Endodermal cell (in vitro differentiated cells): ENCODE results near the gene MYO16. TPM values are rescaled to one million over a fixed set of nuclear protein-coding genes. Genes with fewer than 3 reads are reported as not detected.
A peak's percentile ranks its signal among the peaks of the same experiment; 100 is the strongest.

Experiments
- DNase-seq: peaks from one replicate; pipeline ENCODE4 v3.0.0-alpha.2; 2017
- H3K27ac ChIP-seq: 2 replicates; pipeline ENCODE4 v1.5.1; 2013; ENCODE audit warnings: mild to moderate bottlenecking, low read depth, low read length, moderate library complexity
- H3K27me3 ChIP-seq: 2 replicates; pipeline ENCODE4 v1.6.1; 2013; ENCODE audit warnings: mild to moderate bottlenecking, low read length, moderate library complexity; ENCODE audit not compliant: insufficient read depth, control insufficient read depth, poor library complexity, severe bottlenecking
- H3K36me3 ChIP-seq: 2 replicates; pipeline ENCODE4 v1.7.0; 2013; ENCODE audit warnings: mild to moderate bottlenecking, low read length, moderate library complexity; ENCODE audit not compliant: control insufficient read depth, insufficient read depth
- H3K4me1 ChIP-seq: one replicate; pipeline ENCODE4 v1.7.0; 2013; ENCODE audit warnings: low read length; ENCODE audit not compliant: control insufficient read depth, insufficient read depth
- H3K4me3 ChIP-seq: 2 replicates; pipeline ENCODE4 v1.5.1; 2013; ENCODE audit warnings: mild to moderate bottlenecking, low read length, moderate library complexity
- H3K9ac ChIP-seq: 2 replicates; pipeline ENCODE4 v1.6.1; 2013; ENCODE audit warnings: mild to moderate bottlenecking, low read length, moderate library complexity; ENCODE audit not compliant: poor library complexity, severe bottlenecking; ENCODE audit errors: extremely low read depth
- H3K9me3 ChIP-seq: 2 replicates; pipeline ENCODE4 v1.6.1; 2013; ENCODE audit warnings: mild to moderate bottlenecking, low read length, moderate library complexity; ENCODE audit not compliant: control insufficient read depth
- H3K27ac Mint-ChIP-seq: 2 replicates; pipeline ENCODE4 v1.8.0; 2020; ENCODE audit warnings: mixed read lengths
- H3K27me3 Mint-ChIP-seq: 2 replicates; pipeline ENCODE4 v1.8.0; 2021; ENCODE audit warnings: mild to moderate bottlenecking, mixed read lengths; ENCODE audit not compliant: insufficient read depth
- H3K36me3 Mint-ChIP-seq: 2 replicates; pipeline ENCODE4 v1.8.0; 2020; ENCODE audit warnings: low read depth, mixed read lengths
- H3K4me1 Mint-ChIP-seq: 2 replicates; pipeline ENCODE4 v1.8.0; 2020; ENCODE audit warnings: mixed read lengths
- H3K4me3 Mint-ChIP-seq: 2 replicates; pipeline ENCODE4 v1.8.0; 2020; ENCODE audit warnings: mild to moderate bottlenecking, moderate library complexity, mixed read lengths
- H3K9me3 Mint-ChIP-seq: 2 replicates; pipeline ENCODE4 v1.8.0; 2020; ENCODE audit warnings: mild to moderate bottlenecking, mixed read lengths
- CTCF ChIP-seq: fragments of 200-600 bp; sonication (generic); conservative IDR thresholded peaks from 2 replicates; pipeline ENCODE4 v1.5.0; 2021; ENCODE audit warnings: antibody characterized with exemption, mild to moderate bottlenecking
- WGBS, 2 experiments: methylation state at CpG; one replicate each; pipeline versions ENCODE4 v1.1.5 to v1.1.7; 2013; ENCODE audit warnings: missing lambda C conversion rate in 2 of 2, mixed read lengths in 1 of 2; ENCODE audit not compliant: insufficient coverage in 1 of 2, insufficient read length in 1 of 2; 5-methylcytosine and 5-hydroxymethylcytosine counted together
- total RNA-seq, 2 donors: library from RNA; stranded (reverse); fragmentation: NEBNext Ultra II Directional in 1 of 2; extraction: Animal tissue kit (Norgen Biotek cat#: 25700) in 1 of 2; gene quantifications; 2 replicates in 1 of 2; 3 replicates in 1 of 2; pipeline ENCODE4 v1.2.1, GENCODE V29; 2021

Gene MYO16
- total RNA-seq, 2 donors from 2014 or later = 0.70 to 1.2 TPM

- Mint-ChIP-seq H3K36me3 (no peaks in the 10 kb centered on the region), H3K9me3 (no peaks in the 10 kb centered on the region), H3K4me1 (peaks cover 13% of the 10 kb centered on the region), H3K4me3 (no peak overlapping the region), H3K27me3 (no peaks in the 10 kb centered on the region), H3K27ac (no peak overlapping the region)
- H3K4me1 ChIP-seq = no peaks in the 10 kb centered on the region
- H3K27me3 ChIP-seq = no peaks in the 10 kb centered on the region
- no peaks in the 10 kb centered on the region for H3K36me3 ChIP-seq
- no peak for TF ChIP-seq CTCF
- no peak for DNase-seq
- H3K27ac ChIP-seq = no peak overlapping the region
- H3K9me3 ChIP-seq = no peaks in the 10 kb centered on the region
- H3K4me3 ChIP-seq = no peak overlapping the region
- no peak overlapping the region for H3K9ac ChIP-seq
- 89 to 93% methylated on average over 3 to 10 of the region's 10 CpGs for WGBS, 2 experiments
These were observed 140.0 kb downstream of the MYO16 start for GRCh38 chr13:108769213-108770070.

GRCh38 chr13:108775597-108775996 lies 146.2 kb downstream of the MYO16 start:
- no peaks in the 10 kb centered on the region for H3K36me3 Mint-ChIP-seq
- H3K27ac Mint-ChIP-seq = no peak overlapping the region
- DNase-seq = no peak
- peaks cover 6% of the 10 kb centered on the region for H3K9me3 Mint-ChIP-seq
- no peak for TF ChIP-seq CTCF
- peaks cover 12% of the 10 kb centered on the region for H3K4me1 ChIP-seq
- no peaks in the 10 kb centered on the region for H3K27me3 ChIP-seq
- peaks cover 24% of the 10 kb centered on the region for H3K4me1 Mint-ChIP-seq
- H3K27me3 Mint-ChIP-seq = no peaks in the 10 kb centered on the region
- no peak overlapping the region for H3K4me3 ChIP-seq
- peaks cover 8% of the 10 kb centered on the region for H3K9me3 ChIP-seq
- no peak overlapping the region for H3K9ac ChIP-seq
- no peaks in the 10 kb centered on the region for H3K36me3 ChIP-seq
- 96 to 97% methylated on average over 8 of the region's 8 CpGs for whole genome bisulfite sequencing, 2 experiments
- no peak overlapping the region for H3K4me3 Mint-ChIP-seq
- H3K27ac ChIP-seq = no peak overlapping the region

GRCh38 chr13:108776650-108777049 lies 147.2 kb downstream of the MYO16 start:
- 80 to 95% methylated on average over 3 of the region's 3 CpGs for WGBS, 2 experiments
- peaks cover 12% of the 10 kb centered on the region for H3K4me1 ChIP-seq
- TF ChIP-seq CTCF = no peak
- no peaks in the 10 kb centered on the region for H3K36me3 ChIP-seq
- no peaks in the 10 kb centered on the region for H3K27me3 ChIP-seq
- H3K9ac ChIP-seq = no peak overlapping the region
- peaks cover 13% of the 10 kb centered on the region for H3K9me3 ChIP-seq
- peaks cover 2% of the 10 kb centered on the region for H3K36me3 Mint-ChIP-seq
- H3K9me3 Mint-ChIP-seq = peaks cover 16% of the 10 kb centered on the region
- H3K4me1 Mint-ChIP-seq = peaks cover 24% of the 10 kb centered on the region
- H3K4me3 Mint-ChIP-seq = no peak overlapping the region
- H3K4me3 ChIP-seq = no peak overlapping the region
- no peak overlapping the region for H3K27ac ChIP-seq
- H3K27ac Mint-ChIP-seq = peak overlapping the region; percentile 39
- no peak for DNase-seq
- H3K27me3 Mint-ChIP-seq = no peaks in the 10 kb centered on the region
